ENCODE results near the gene PCDHA11.
"Not testable (repeated sequence)": the region's sequence is repeated elsewhere in the genome, so short reads cannot be mapped to it uniquely, and the experiment has no call there.

Gene PCDHA11, protein sequence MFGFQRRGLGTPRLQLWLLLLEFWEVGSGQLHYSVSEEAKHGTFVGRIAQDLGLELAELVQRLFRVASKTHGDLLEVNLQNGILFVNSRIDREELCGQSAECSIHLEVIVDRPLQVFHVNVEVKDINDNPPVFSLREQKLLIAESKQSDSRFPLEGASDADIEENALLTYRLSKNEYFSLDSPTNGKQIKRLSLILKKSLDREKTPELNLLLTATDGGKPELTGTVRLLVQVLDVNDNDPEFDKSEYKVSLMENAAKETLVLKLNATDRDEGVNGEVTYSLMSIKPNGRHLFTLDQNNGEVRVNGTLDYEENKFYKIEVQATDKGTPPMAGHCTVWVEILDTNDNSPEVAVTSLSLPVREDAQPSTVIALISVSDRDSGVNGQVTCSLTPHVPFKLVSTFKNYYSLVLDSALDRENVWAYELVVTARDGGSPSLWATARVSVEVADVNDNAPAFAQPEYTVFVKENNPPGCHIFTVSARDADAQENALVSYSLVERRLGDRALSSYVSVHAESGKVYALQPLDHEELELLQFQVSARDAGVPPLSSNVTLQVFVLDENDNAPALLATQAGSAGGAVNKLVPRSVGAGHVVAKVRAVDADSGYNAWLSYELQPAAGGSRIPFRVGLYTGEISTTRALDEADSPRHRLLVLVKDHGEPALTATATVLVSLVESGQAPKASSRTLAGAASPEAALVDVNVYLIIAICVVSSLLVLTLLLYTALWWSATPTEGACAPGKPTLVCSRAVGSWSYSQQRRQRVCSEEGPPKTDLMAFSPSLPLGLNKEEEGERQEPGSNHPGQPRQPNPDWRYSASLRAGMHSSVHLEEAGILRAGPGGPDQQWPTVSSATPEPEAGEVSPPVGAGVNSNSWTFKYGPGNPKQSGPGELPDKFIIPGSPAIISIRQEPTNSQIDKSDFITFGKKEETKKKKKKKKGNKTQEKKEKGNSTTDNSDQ

DNA sequence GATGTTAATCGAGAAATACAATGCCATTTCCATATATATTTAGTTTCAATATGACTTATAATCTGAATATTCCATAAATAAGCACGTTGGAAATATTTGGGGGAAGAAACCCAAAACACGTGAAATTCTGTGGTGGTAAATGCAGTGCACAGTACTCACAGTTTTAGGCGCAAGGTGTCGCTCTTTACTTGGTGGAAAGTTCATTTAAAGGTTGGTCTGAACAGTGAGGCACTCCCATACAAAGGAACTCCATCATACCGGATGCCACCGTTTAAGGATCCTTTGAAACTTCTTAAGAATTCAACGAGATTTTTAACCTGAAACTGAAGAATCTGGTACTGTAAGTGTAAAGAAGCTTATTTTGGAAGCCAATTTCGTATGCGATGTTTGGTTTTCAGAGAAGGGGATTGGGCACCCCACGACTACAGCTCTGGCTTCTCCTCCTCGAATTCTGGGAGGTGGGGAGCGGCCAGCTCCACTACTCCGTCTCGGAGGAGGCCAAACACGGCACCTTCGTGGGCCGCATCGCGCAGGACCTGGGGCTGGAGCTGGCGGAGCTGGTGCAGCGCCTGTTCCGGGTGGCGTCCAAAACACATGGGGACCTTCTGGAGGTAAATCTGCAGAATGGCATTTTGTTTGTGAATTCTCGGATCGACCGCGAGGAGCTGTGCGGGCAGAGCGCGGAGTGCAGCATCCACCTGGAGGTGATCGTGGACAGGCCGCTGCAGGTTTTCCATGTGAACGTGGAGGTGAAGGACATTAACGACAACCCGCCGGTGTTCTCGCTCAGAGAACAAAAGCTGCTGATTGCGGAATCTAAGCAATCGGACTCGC lies at the start of gene PCDHA11:
Gene PCDHA11, plus strand, starts transcription at position 237 of the 834 bp plus-strand sequence. Its CDS starts 147 bp downstream, at position 384.
- no peak within 1 kb of the TSS for H3K27ac ChIP-seq
- no peak for DNase-seq (ENCODE audit: low read depth, low spot score)

DNA sequence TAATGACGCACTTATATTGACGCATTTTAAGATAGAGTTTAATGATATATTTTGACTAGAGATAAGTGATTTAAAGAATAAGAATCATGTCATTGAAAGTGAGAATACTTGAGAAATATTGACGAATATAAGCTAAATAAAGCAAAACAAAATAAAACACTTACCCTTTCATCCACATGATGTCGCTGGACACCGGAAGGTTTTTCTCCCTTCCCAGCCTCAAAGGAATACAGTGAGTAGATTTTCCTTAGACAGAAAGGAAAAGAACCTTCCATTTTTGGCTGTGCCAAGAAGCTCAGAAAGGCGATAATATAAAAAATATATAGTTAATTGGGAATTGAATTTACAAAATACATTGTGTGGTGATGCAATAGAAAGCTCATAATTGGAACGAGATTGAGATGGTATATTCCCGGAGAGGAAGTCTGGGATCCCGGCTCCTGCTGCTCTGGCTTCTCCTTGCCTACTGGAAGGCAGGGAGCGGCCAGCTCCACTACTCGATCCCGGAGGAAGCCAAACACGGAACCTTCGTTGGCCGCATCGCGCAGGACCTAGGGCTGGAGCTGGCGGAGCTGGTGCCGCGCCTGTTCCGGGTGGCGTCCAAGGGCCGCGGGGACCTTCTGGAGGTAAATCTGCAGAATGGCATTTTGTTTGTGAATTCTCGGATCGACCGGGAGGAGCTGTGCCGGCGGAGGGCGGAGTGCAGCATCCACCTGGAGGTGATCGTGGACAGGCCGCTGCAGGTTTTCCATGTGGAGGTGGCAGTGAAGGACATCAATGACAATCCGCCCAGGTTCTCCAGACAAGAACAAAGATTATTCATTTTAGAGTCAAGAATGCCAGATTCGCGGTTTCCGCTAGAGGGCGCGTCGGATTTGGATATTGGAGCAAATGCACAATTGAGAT lies 47.1 kb upstream of the PCDHA11 start, which contains the start of gene PCDHA5:
Gene PCDHA5, plus strand, starts transcription at position 239 of the 906 bp plus-strand sequence.
- H3K27ac ChIP-seq: no peak within 1 kb of the TSS
- no peak for DNase-seq (ENCODE audit: low read depth, low spot score)

DNA sequence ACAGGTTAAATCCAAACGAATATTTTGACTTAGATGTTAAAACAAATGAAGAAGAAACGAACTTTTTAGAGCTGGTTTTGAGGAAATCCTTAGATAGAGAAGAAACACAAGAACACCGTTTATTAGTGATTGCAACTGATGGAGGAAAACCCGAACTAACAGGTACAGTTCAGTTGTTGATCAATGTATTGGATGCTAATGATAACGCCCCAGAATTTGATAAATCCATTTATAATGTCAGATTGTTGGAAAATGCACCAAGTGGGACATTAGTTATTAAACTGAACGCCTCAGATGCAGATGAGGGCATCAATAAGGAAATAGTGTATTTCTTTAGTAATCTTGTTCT lies 46.5 kb upstream of the PCDHA11 start:
- H3K27ac ChIP-seq: no peak overlapping the region
- DNase-seq (ENCODE audit: low read depth, low spot score): no peak

DNA sequence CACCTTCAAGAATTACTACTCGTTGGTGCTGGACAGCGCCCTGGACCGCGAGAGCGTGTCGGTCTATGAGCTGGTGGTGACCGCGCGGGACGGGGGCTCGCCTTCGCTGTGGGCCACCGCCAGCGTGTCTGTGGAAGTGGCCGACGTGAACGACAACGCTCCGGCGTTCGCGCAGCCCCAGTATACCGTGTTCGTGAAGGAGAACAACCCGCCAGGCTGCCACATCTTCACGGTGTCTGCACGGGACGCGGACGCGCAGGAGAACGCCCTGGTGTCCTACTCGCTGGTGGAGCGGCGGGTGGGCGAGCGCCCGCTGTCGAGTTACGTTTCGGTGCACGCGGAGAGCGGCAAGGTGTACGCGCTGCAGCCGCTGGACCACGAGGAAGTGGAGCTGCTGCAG lies 45.8 kb upstream of the PCDHA11 start:
- not testable (repeated sequence) for DNase-seq (ENCODE audit: low read depth, low spot score)

DNA sequence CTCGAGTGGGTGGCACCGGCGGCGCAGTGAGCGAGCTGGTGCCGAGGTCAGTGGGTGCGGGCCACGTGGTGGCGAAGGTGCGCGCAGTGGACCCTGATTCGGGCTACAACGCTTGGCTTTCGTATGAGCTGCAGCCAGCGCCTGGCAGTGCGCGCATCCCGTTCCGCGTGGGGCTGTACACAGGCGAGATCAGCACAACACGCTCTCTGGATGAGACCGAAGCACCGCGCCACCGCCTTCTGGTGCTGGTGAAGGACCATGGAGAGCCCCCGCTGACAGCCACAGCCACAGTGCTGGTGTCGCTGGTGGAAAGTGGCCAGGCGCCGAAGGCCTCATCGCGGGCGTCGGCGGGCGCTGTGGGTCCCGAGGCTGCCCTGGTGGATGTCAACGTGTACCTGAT lies 45.3 kb upstream of the PCDHA11 start:
- H3K27ac ChIP-seq: no peak overlapping the region
- DNase-seq (ENCODE audit: low read depth, low spot score): no peak

More for the DNA sequence above, 45.8 kb upstream of the PCDHA11 start:
- not testable (repeated sequence) for H3K27ac ChIP-seq

DNA sequence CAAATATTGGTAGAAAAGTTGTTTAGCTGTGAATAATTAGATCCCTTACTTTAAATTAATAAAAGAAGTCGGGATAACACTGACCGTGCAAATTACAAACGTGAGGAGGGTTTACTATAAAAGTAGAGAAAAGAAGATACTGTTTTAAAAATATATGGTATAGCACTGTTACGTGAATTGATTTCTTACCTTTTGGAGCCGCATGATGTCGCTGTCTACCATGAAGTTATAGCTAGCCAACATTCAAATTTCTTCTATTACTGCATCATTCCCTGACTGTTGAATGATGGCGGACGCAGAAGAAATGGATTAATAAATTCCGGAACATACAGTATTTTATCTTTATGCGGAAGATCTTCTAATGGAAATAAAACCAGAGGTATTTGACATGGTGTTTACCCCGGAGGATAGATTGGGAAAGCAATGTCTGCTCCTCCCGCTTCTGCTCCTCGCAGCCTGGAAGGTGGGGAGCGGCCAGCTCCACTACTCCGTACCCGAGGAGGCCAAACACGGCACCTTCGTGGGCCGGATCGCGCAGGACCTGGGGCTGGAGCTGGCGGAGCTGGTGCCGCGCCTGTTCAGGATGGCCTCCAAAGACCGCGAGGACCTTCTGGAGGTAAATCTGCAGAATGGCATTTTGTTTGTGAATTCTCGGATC lies 40.9 kb upstream of the PCDHA11 start, which contains the start of gene PCDHA6:
Gene PCDHA6, plus strand, starts transcription at position 257 of the 658 bp plus-strand sequence. Its CDS starts 132 bp downstream, at position 389.
- DNase-seq (ENCODE audit: low read depth, low spot score): no peak
- no peak within 1 kb of the TSS for H3K27ac ChIP-seq

DNA sequence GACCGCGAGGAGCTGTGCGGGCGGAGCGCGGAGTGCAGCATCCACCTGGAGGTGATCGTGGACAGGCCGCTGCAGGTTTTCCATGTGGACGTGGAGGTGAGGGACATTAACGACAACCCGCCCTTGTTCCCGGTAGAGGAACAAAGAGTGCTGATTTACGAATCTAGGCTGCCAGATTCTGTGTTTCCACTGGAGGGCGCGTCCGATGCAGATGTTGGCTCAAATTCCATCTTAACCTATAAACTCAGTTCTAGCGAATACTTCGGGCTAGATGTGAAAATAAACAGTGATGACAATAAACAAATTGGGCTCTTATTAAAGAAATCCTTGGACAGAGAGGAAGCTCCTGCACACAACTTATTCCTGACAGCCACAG lies 40.4 kb upstream of the PCDHA11 start:
- H3K27ac ChIP-seq: no peak overlapping the region
- DNase-seq (ENCODE audit: low read depth, low spot score): no peak

DNA sequence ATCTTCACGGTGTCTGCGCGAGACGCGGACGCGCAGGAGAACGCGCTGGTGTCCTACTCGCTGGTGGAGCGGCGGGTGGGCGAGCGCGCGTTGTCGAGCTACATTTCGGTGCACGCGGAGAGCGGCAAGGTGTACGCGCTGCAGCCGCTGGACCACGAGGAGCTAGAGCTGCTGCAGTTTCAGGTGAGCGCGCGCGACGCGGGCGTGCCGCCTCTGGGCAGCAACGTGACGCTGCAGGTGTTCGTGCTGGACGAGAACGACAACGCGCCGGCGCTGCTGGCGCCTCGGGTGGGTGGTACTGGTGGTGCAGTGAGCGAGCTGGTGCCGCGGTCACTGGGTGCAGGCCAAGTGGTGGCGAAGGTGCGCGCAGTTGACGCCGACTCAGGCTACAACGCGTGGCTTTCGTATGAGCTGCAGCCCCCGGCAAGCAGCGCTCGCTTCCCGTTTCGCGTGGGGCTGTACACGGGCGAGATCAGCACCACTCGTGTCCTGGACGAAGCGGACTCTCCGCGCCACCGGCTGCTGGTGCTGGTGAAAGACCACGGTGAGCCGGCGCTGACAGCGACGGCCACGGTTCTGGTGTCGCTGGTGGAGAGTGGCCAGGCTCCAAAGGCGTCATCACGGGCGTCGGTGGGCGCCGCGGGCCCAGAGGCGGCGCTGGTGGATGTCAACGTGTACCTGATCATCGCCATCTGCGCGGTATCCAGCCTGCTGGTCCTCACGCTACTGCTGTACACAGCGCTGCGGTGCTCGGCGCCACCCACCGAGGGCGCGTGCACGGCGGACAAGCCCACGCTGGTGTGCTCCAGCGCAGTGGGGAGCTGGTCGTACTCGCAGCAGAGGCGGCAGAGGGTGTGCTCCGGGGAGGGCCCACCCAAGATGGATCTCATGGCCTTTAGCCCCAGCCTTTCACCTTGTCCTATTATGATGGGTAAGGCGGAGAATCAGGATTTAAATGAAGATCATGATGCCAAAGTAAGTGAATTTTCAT lies 39.0 kb upstream of the PCDHA11 start:
- not testable (repeated sequence) for DNase-seq (ENCODE audit: low read depth, low spot score); H3K27ac ChIP-seq

DNA sequence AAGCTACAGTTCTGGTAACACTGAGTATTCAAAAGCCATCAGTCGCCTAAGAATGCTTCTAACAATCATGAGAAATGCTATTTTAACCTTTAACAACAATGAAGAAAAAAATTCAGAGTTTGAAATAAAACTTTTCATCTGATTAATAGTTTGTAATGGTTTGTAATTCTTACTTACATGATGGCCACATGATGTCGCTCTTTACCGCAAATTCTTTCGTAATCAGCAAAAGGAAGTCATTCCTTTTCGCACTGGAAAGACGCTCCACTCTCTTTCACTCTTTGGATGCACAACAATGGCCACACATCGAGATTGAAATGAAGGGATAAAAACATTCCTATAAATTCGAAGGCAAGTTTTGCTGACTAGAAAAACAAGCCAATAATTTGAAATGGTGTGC lies 34.8 kb upstream of the PCDHA11 start, which contains the start of gene PCDHA7:
Gene PCDHA7, plus strand, starts transcription at position 277 of the 400 bp plus-strand sequence. Its CDS starts 115 bp downstream, at position 392.
- DNase-seq (ENCODE audit: low read depth, low spot score): no peak
- H3K27ac ChIP-seq: no peak within 1 kb of the TSS

DNA sequence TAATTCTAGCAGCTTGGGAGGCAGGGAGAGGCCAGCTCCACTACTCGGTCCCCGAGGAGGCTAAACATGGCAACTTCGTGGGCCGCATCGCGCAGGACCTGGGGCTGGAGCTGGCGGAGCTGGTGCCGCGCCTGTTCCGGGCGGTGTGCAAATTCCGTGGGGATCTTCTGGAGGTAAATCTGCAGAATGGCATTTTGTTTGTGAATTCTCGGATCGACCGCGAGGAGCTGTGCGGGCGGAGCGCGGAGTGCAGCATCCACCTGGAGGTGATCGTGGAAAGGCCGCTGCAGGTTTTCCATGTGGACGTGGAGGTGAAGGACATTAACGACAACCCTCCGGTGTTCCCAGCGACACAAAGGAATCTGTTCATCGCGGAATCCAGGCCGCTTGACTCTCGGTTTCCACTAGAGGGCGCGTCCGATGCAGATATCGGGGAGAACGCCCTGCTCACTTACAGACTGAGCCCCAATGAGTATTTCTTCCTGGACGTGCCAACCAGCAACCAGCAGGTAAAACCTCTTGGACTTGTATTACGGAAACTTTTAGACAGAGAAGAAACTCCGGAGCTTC lies 34.2 kb upstream of the PCDHA11 start:
- not testable (repeated sequence) for H3K27ac ChIP-seq; DNase-seq (ENCODE audit: low read depth, low spot score)

DNA sequence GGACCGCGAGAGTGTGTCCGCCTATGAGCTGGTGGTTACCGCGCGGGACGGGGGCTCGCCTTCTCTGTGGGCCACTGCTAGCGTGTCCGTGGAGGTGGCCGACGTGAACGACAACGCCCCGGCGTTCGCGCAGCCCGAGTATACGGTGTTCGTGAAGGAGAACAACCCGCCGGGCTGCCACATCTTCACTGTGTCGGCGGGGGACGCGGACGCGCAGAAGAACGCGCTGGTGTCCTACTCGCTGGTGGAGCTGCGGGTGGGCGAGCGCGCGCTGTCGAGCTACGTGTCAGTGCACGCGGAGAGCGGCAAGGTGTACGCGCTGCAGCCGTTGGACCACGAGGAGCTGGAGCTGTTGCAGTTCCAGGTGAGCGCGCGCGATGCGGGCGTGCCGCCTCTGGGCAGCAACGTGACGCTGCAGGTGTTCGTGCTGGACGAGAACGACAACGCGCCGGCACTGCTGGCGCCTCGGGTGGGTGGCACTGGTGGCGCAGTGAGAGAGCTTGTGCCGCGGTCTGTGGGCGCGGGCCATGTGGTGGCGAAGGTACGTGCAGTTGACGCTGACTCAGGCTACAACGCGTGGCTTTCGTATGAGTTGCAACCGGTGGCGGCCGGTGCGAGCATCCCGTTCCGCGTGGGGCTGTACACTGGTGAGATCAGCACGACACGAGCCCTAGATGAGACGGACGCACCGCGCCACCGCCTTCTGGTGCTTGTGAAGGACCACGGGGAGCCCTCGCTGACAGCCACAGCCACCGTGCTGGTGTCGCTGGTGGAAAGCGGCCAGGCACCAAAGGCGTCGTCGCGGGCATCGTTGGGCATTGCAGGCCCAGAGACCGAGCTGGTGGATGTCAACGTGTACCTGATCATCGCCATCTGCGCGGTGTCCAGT lies 32.9 kb upstream of the PCDHA11 start:
- no peak overlapping the region for H3K27ac ChIP-seq
- DNase-seq (ENCODE audit: low read depth, low spot score): no peak

DNA sequence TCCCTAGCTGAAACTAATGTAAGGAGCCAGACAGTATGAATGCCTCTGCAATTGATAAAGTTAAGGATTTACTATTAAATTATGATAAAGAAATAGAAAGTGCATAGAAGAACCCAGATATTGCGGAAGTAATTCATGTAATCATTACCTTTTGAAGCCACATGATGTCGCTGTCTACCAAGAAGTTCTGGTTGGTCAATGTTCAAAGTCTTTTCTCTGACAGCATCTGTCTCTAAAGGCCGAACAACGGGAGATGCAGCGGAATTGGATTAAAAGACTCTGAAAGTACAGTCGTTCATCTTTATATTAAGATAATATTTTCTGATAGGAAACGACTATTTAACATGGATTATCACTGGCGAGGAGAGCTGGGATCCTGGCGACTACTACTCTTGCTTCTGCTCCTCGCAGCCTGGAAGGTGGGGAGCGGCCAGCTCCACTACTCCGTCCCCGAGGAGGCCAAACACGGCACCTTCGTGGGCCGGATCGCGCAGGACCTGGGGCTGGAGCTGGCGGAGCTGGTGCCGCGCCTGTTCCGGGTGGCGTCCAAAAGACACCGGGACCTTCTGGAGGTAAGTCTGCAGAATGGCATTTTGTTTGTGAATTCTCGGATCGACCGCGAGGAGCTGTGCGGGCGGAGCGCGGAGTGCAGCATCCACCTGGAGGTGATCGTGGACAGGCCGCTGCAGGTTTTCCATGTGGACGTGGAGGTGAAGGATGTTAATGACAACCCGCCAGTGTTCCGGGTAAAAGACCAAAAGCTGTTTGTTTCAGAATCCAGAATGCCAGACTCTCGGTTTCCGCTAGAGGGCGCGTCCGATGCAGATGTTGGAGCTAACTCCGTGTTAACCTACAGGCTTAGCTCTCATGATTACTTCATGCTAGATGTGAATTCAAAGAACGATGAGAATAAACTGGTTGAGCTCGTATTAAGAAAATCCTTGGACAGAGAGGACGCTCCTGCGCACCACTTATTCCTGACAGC lies 27.5 kb upstream of the PCDHA11 start, which contains the start of gene PCDHA8:
Gene PCDHA8, plus strand, starts transcription at position 210 of the 985 bp plus-strand sequence. Its CDS starts 135 bp downstream, at position 345.
- no peak for DNase-seq (ENCODE audit: low read depth, low spot score)
- H3K27ac ChIP-seq: no peak within 1 kb of the TSS

DNA sequence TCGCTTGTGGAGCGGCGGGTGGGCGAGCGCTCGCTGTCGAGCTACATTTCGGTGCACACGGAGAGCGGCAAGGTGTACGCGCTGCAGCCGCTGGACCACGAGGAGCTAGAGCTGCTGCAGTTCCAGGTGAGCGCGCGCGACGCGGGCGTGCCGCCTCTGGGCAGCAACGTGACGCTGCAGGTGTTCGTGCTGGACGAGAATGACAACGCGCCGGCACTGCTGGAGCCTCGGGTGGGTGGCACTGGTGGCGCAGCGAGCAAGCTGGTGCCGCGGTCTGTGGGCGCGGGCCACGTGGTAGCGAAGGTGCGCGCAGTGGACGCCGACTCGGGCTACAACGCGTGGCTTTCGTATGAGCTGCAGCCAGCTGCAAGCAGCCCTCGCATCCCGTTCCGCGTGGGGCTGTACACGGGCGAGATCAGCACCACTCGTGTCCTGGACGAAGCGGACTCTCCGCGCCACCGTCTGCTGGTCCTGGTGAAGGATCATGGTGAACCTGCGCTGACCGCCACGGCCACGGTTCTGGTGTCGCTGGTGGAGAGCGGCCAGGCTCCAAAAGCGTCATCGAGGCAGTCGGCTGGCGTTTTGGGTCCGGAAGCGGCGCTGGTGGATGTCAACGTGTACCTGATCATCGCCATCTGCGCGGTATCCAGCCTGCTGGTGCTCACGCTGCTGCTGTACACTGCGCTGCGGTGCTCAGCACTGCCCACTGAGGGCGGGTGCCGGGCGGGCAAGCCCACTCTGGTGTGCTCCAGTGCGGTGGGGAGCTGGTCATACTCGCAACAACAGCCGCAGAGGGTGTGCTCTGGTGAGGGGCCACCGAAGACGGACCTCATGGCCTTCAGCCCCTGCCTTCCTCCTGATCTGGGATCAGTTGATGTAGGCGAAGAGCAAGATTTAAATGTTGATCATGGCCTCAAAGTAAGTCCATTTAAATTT lies 25.7 kb upstream of the PCDHA11 start:
- DNase-seq (ENCODE audit: low read depth, low spot score): no peak
- no peak overlapping the region for H3K27ac ChIP-seq
